Breast epithelium (tissue), 4 donors: ENCODE results near the gene MTMR2. TPM values are rescaled to one million over a fixed set of nuclear protein-coding genes. Genes with fewer than 3 reads are reported as not detected.
"Not testable (repeated sequence)": the region's sequence is repeated elsewhere in the genome, so short reads cannot be mapped to it uniquely, and the experiment has no call there.

Experiments
- DNase-seq, 2 donors: peaks; one replicate each; pipeline ENCODE4 v3.0.0-alpha.2; 2019; ENCODE audit warnings: low spot score in 2 of 2
- H3K27ac ChIP-seq, 2 donors: fragments of 200-600 bp; sonication (generic) in 1 of 2; one replicate each; pipeline ENCODE4 v1.5.1; 2016 to 2019; ENCODE audit warnings: mild to moderate bottlenecking in 1 of 2
- H3K27me3 ChIP-seq, 2 donors: fragments of 200-600 bp; sonication (generic) in 1 of 2; one replicate each; pipeline versions ENCODE4 v1.5.1 to v1.6.0; 2017 to 2019; ENCODE audit warnings: control low read depth in 1 of 2, mild to moderate bottlenecking in 1 of 2
- H3K36me3 ChIP-seq: fragments of 200-600 bp; one replicate; pipeline ENCODE4 v1.5.1; 2019
- H3K4me1 ChIP-seq, 2 donors: fragments of 200-600 bp; sonication (generic); one replicate each; pipeline ENCODE4 v1.5.1; 2016 to 2019; ENCODE audit warnings: control low read depth in 1 of 2
- H3K4me3 ChIP-seq, 3 donors: fragments of 200-600 bp; sonication (generic); 1 replicate in 2 of 3; 2 replicates in 1 of 3; pipeline ENCODE4 v1.5.1; 2016 to 2019; ENCODE audit warnings: mild to moderate bottlenecking in 3 of 3, moderate library complexity in 2 of 3
- H3K9me3 ChIP-seq, 2 donors: fragments of 200-600 bp; sonication (generic) in 1 of 2; one replicate each; pipeline ENCODE4 v1.5.1; 2016 to 2019; ENCODE audit warnings: control low read depth in 1 of 2
- POLR2A ChIP-seq: fragments of 450-650 bp; IDR thresholded peaks from one replicate; pipeline ENCODE4 v1.6.1; 2016; ENCODE audit warnings: antibody characterized with exemption, mild to moderate bottlenecking, moderate library complexity
- POLR2AphosphoS5 ChIP-seq, 3 donors: sonication (generic); formaldehyde crosslinking; IDR thresholded peaks; one replicate each; pipeline ENCODE4 v1.6.1; 2017; ENCODE audit warnings: antibody characterized with exemption in 3 of 3
- intact Hi-C: fragments of 100-400 bp; cut with DNase I; formaldehyde crosslinking; loops from one replicate; pipeline ENCODE4 v1.15.1; 2023; ENCODE audit warnings: low total_unique reads
- total RNA-seq, 3 donors: library from RNA; depleted of rRNA; stranded (reverse); fragments of >200 nt; gene quantifications; one replicate each; pipeline ENCODE4 v1.1.0, GENCODE V29; 2016
- TF ChIP-seq, protein P1 (sequence below), 3 donors: fragments of 450-650 bp; IDR thresholded peaks; one replicate each; pipeline ENCODE4 v1.5.1; 2016 to 2017; ENCODE audit warnings: antibody characterized with exemption in 3 of 3, mild to moderate bottlenecking in 3 of 3, moderate library complexity in 3 of 3

The MTMR2 gene
- total RNA-seq, 3 donors from 2014 or later = 20.3 to 28.4 (median 20.5) TPM

DNA sequence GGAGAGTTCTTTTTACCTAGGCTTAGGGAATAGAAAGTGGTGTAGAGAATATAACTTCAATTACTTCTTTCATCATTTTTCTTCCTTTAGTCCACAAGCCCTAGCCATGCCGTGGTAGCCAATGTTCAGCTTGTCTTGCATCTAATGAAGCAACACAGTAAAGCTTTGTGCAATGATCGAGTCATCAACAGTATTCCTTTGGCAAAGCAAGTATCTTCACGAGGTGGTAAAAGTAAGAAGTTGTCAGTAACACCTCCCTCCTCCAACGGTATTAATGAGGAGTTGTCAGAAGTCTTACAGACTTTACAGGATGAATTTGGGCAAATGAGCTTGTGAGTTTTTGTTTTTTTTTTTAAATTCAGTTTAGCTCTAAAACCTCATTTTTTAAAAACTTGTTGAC is 96.2 kb downstream of the MTMR2 start:
- intact Hi-C loops = no loop called here
- Histone ChIP-seq H3K9me3 (no peaks in the 10 kb centered on the region), H3K36me3 (peaks cover 4% of the 10 kb centered on the region), H3K4me1 (no peaks in the 10 kb centered on the region), H3K27me3 (no peaks in the 10 kb centered on the region), H3K27ac (no peak overlapping the region), H3K4me3 (no peak overlapping the region)
- no peak for DNase-seq
- TF ChIP-seq, protein P1, sequence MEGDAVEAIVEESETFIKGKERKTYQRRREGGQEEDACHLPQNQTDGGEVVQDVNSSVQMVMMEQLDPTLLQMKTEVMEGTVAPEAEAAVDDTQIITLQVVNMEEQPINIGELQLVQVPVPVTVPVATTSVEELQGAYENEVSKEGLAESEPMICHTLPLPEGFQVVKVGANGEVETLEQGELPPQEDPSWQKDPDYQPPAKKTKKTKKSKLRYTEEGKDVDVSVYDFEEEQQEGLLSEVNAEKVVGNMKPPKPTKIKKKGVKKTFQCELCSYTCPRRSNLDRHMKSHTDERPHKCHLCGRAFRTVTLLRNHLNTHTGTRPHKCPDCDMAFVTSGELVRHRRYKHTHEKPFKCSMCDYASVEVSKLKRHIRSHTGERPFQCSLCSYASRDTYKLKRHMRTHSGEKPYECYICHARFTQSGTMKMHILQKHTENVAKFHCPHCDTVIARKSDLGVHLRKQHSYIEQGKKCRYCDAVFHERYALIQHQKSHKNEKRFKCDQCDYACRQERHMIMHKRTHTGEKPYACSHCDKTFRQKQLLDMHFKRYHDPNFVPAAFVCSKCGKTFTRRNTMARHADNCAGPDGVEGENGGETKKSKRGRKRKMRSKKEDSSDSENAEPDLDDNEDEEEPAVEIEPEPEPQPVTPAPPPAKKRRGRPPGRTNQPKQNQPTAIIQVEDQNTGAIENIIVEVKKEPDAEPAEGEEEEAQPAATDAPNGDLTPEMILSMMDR (IDR thresholded peaks at IDR 0.05) = no peak
- TF ChIP-seq POLR2AphosphoS5 (IDR thresholded peaks at IDR 0.05) (no peak), POLR2A (no peak)

DNA sequence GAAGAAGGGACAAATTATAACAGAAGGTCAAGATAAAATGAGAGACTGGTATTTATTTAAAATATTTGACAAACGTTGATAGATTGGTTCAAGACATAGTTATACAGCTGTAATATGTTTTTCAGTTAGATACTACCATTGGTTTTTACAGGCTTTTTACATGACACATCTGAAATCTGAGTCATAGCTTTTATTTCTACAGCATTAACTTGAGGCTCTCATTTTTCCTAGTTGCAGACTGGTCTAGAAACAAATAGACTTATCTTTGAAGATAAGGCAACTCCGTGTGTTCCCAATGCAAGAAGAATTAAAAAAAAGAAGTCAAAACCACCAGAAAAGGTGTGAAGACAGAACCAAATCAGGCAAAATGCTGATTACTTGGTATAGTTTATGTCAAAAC is 102.3 kb downstream of the MTMR2 start:
- Histone ChIP-seq H3K4me3 (no peak overlapping the region), H3K4me1 (no peaks in the 10 kb centered on the region), H3K27ac (no peak overlapping the region), H3K27me3 (no peaks in the 10 kb centered on the region), H3K36me3 (no peaks in the 10 kb centered on the region), H3K9me3 (no peaks in the 10 kb centered on the region)
- intact Hi-C loops = no loop called here
- DNase-seq = no peak
- TF ChIP-seq, protein P1 (IDR thresholded peaks at IDR 0.05) = no peak
- TF ChIP-seq POLR2AphosphoS5 (IDR thresholded peaks at IDR 0.05) (no peak), POLR2A (no peak)

DNA sequence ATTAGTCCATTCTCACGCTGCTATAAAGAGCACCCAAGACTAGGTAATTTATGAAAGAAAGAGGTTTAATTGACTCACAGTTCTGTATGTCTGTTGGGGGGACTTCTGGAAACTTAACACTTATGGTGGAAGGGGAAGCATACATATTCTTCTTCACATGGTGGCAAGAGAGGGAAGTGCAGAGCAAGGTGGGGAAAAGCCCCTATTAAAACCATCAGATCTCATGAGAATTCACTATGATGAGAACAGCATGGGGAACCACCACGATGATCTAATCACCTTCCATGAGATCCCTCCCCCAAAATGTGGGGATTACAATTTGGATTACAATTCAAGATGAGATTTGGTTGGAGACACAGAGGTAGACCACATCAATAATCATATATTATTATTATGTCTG is 107.9 kb downstream of the MTMR2 start:
- DNase-seq = no peak
- Histone ChIP-seq H3K4me3 (no peak overlapping the region), H3K27me3 (no peaks in the 10 kb centered on the region), H3K4me1 (no peaks in the 10 kb centered on the region), H3K36me3 (no peaks in the 10 kb centered on the region), H3K27ac (no peak overlapping the region), H3K9me3 (no peaks in the 10 kb centered on the region)
- intact Hi-C loops = no loop called here
- TF ChIP-seq POLR2AphosphoS5 (IDR thresholded peaks at IDR 0.05) = no peak

DNA sequence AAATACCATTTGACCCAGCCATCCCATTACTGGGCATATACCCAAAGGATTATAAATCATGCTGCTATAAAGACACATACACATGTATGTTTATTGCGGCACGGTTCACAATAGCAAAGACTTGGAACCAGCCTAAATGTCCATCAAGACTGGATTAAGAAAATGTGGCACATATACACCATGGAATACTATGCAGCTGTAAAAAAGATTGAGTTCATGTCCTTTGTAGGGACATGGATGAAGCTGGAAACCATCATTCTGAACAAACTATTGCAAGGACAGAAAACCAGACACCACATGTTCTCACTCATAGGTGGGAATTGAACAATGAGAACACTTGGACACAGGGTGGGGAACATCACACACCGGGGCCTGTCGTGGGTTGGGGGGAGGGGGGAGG is 112.9 kb downstream of the MTMR2 start:
- H3K4me1 ChIP-seq, H3K27me3 ChIP-seq, H3K36me3 ChIP-seq, H3K27ac ChIP-seq, H3K4me3 ChIP-seq, DNase-seq, H3K9me3 ChIP-seq, intact Hi-C loops: not testable (repeated sequence)

DNA sequence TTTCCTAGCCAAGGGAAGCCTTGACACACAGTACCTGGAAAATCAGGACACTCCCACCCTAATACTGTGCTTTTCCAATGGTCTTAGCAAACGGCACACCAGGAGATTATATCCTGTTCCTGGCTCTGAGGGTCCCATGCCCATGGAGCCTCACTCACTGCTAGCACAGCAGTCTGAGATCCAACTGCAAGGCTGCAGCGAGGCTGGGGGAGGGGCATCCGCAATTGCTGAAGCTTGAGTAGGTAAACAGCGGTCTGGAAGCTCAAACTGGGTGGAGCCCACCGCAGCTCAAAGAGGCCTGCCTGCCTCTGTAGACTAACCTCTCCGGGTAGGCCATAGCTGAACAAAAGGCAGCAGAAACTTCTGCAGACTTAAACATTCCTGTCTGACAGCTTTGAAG is 117.4 kb downstream of the MTMR2 start:
- H3K36me3 ChIP-seq, intact Hi-C loops, H3K4me1 ChIP-seq, DNase-seq, H3K9me3 ChIP-seq, H3K27ac ChIP-seq, H3K4me3 ChIP-seq, H3K27me3 ChIP-seq: not testable (repeated sequence)

DNA sequence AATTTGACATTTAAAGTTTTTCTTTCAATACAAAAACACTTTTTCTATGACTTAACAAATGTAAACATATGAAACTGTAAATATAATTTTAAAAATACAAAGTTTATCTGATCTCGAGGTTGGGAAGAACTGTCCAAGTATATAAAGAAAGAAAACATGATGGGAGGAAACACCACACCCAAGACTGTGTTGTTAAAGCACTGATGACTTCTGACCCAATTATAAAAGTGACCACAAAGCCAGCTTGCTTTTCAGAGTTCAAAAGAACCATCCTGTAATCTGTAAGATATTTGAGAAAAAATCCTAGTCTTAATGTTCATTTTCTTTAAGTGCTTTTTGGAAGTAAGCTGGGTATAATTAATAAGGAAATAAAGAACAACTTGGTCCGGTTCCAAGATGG is 118.0 kb downstream of the MTMR2 start:
- H3K9me3 ChIP-seq = no peaks in the 10 kb centered on the region
- intact Hi-C loops = no loop called here
- H3K36me3 ChIP-seq = no peaks in the 10 kb centered on the region
- no peak overlapping the region for H3K4me3 ChIP-seq
- no peak overlapping the region for H3K27ac ChIP-seq
- no peaks in the 10 kb centered on the region for H3K27me3 ChIP-seq
- H3K4me1 ChIP-seq = no peaks in the 10 kb centered on the region
- no peak for TF ChIP-seq POLR2A
- TF ChIP-seq, protein P1 (IDR thresholded peaks at IDR 0.05) = no peak
- TF ChIP-seq POLR2AphosphoS5 (IDR thresholded peaks at IDR 0.05) = no peak
- no peak for DNase-seq

DNA sequence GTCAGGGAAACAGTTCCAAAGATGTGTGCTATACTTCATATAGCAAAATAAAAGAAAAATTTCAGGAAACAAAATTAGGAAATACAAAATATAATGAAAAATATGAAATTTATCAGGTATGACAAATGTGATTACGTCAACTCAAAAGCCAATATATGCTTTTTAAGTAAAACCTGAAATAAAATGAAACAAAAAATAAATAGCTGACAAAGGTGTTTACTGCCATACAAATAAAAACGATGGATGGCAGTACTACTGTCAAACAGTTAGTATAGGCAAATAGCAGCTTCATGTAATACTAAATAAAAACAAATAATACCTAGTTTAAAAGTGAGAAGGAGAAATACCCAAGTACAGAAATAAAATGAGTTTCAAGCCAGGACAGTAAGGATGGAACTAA is 119.9 kb downstream of the MTMR2 start:
- H3K4me3 ChIP-seq = no peak overlapping the region
- no peak for TF ChIP-seq POLR2AphosphoS5 (IDR thresholded peaks at IDR 0.05)
- TF ChIP-seq, protein P1 (IDR thresholded peaks at IDR 0.05) = no peak
- no peaks in the 10 kb centered on the region for H3K4me1 ChIP-seq
- no peak for DNase-seq
- H3K27me3 ChIP-seq = no peaks in the 10 kb centered on the region
- no peaks in the 10 kb centered on the region for H3K36me3 ChIP-seq
- no peak overlapping the region for H3K27ac ChIP-seq
- H3K9me3 ChIP-seq = no peaks in the 10 kb centered on the region
- intact Hi-C loops = no loop called here
